GM23338 (cell line): ENCODE data around the gene KIFBP. TPM values are rescaled to one million over a fixed set of nuclear protein-coding genes. Genes with fewer than 3 reads are reported as not detected.
A peak's percentile ranks its signal among the peaks of the same experiment; 100 is the strongest.
"Not testable (repeated sequence)": the region's sequence is repeated elsewhere in the genome, so short reads cannot be mapped to it uniquely, and the experiment has no call there.

Experiments
- ATAC-seq: fragments of 200-7000 bp; cut with Tn5 transposase; 3 replicates; pipeline ENCODE4 v1.9.1; 2020
- DNase-seq: peaks from one replicate; pipeline ENCODE4 v3.0.0-alpha.2; 2015; ENCODE audit warnings: low spot score
- H2AFZ ChIP-seq: fragments of 200-600 bp; sonication (generic); 2 replicates; pipeline ENCODE4 v1.8.0; 2016; ENCODE audit warnings: antibody characterized with exemption, mild to moderate bottlenecking, moderate library complexity
- H3F3A ChIP-seq: fragments of 200-600 bp; sonication (generic); replicated peaks from 2 replicates; pipeline ENCODE4 v1.8.0; 2017; ENCODE audit warnings: antibody characterized with exemption, mixed run types, low read depth
- H3K27ac ChIP-seq: fragments of 200-600 bp; sonication (generic); 2 replicates; pipeline ENCODE4 v1.6.1; 2016; ENCODE audit warnings: low read depth
- H3K27me3 ChIP-seq: fragments of 200-600 bp; sonication (generic); 2 replicates; pipeline ENCODE4 v1.8.0; 2016; ENCODE audit warnings: mild to moderate bottlenecking, mixed run types, moderate library complexity; ENCODE audit not compliant: insufficient read depth
- H3K36me3 ChIP-seq: fragments of 200-600 bp; sonication (generic); 2 replicates; pipeline ENCODE4 v1.8.0; 2016; ENCODE audit warnings: mild to moderate bottlenecking; ENCODE audit not compliant: insufficient read depth
- H3K4me1 ChIP-seq: fragments of 200-600 bp; sonication (generic); 2 replicates; pipeline ENCODE4 v1.8.0; 2016; ENCODE audit warnings: mild to moderate bottlenecking, moderate library complexity; ENCODE audit not compliant: insufficient read depth
- H3K4me2 ChIP-seq: fragments of 200-600 bp; sonication (generic); 2 replicates; pipeline ENCODE4 v1.7.1; 2017; ENCODE audit warnings: mixed run types
- H3K4me3 ChIP-seq: fragments of 200-600 bp; sonication (generic); 2 replicates; pipeline ENCODE4 v1.6.1; 2016; ENCODE audit warnings: mixed run types
- H3K79me2 ChIP-seq: fragments of 200-600 bp; sonication (generic); replicated peaks from 2 replicates; pipeline ENCODE4 v1.8.0; 2017; ENCODE audit warnings: mild to moderate bottlenecking; ENCODE audit not compliant: insufficient read depth
- H3K9me2 ChIP-seq: fragments of 200-600 bp; sonication (generic); 2 replicates; pipeline ENCODE4 v1.8.0; 2017; ENCODE audit not compliant: insufficient read depth
- H4K20me1 ChIP-seq: fragments of 200-600 bp; sonication (generic); replicated peaks from 2 replicates; pipeline ENCODE4 v1.8.0; 2017; ENCODE audit warnings: mild to moderate bottlenecking; ENCODE audit not compliant: insufficient read depth
- H3K27ac Mint-ChIP-seq: 2 replicates; pipeline ENCODE4 v1.8.0; 2020; ENCODE audit warnings: inconsistent platforms, mild to moderate bottlenecking, moderate library complexity, mixed read lengths
- H3K27me3 Mint-ChIP-seq: 3 replicates; pipeline ENCODE4 v1.8.0; 2022; ENCODE audit warnings: low read depth, mild to moderate bottlenecking, moderate library complexity, mixed read lengths, inconsistent platforms; ENCODE audit not compliant: insufficient read depth, poor library complexity
- H3K36me3 Mint-ChIP-seq: 3 replicates; pipeline ENCODE4 v1.8.0; 2021; ENCODE audit warnings: low read depth, mild to moderate bottlenecking, inconsistent platforms, moderate library complexity, mixed read lengths
- H3K4me1 Mint-ChIP-seq: 3 replicates; pipeline ENCODE4 v1.8.0; 2020; ENCODE audit warnings: mild to moderate bottlenecking, inconsistent platforms, mixed read lengths
- H3K4me3 Mint-ChIP-seq: 3 replicates; pipeline ENCODE4 v1.8.0; 2021; ENCODE audit warnings: moderate library complexity, mild to moderate bottlenecking, inconsistent platforms, mixed read lengths
- H3K9me3 Mint-ChIP-seq: 3 replicates; pipeline ENCODE4 v1.8.0; 2020; ENCODE audit warnings: moderate library complexity, mild to moderate bottlenecking, inconsistent platforms, mixed read lengths
- CTCF ChIP-seq, 2 experiments: fragments of 200-600 bp in 1 of 2; sonication (generic) in 1 of 2; conservative IDR thresholded peaks; 2 replicates each; pipeline versions ENCODE4 v1.5.1 to v1.6.1; 2016 to 2017; ENCODE audit warnings: antibody characterized with exemption in 2 of 2, low read depth in 2 of 2, mild to moderate bottlenecking in 2 of 2, moderate library complexity in 1 of 2
- ETS1 ChIP-seq: IDR thresholded peaks from 2 replicates; pipeline ENCODE4 v1.6.1; 2016; ENCODE audit warnings: antibody characterized with exemption
- EZH2 ChIP-seq: fragments of 200-600 bp; sonication (generic); IDR thresholded peaks from one replicate; pipeline ENCODE4 v1.8.0; 2017; ENCODE audit warnings: antibody characterized with exemption, mild to moderate bottlenecking, low read depth; ENCODE audit not compliant: unreplicated experiment
- EZH2phosphoT487 ChIP-seq: fragments of 200-600 bp; sonication (generic); IDR thresholded peaks from one replicate; pipeline ENCODE4 v1.8.1; 2018; ENCODE audit warnings: antibody characterized with exemption; ENCODE audit not compliant: unreplicated experiment
- POLR2AphosphoS5 ChIP-seq: IDR thresholded peaks from 2 replicates; pipeline ENCODE4 v1.6.1; 2016; ENCODE audit warnings: antibody characterized with exemption, low read depth
- REST ChIP-seq: IDR thresholded peaks from one replicate; pipeline ENCODE4 v1.6.1; 2018; ENCODE audit warnings: antibody characterized with exemption; ENCODE audit not compliant: unreplicated experiment
- polyA plus RNA-seq: library from polyadenylated mRNA; unstranded; fragments of >200 nt; fragmentation: Nextera tagmentation; extraction: Ambion mirVana; gene quantifications from 2 replicates; pipeline ENCODE4 v1.2.1, GENCODE V29; 2016
- total RNA-seq: library from RNA; depleted of rRNA; stranded (reverse); fragments of >200 nt; shearing (Covaris generic); gene quantifications from 2 replicates; pipeline ENCODE4 v1.2.3, GENCODE V29; 2014

The KIFBP gene
- total and polyA plus RNA-seq, 2 experiments from 2014 or later: 24.5 to 39.8 TPM

GRCh38 chr10:68940917-68941316, 47.7 kb upstream of the KIFBP start:
- not testable (repeated sequence) for H3K4me2 ChIP-seq, H3K9me3 Mint-ChIP-seq, H3K4me3 Mint-ChIP-seq, H3K4me1 ChIP-seq, H3K27ac Mint-ChIP-seq, H3K27me3 Mint-ChIP-seq, H3K27ac ChIP-seq, H3K4me3 ChIP-seq, ATAC-seq, H4K20me1 ChIP-seq, H3K9me2 ChIP-seq, H3K27me3 ChIP-seq, H3F3A ChIP-seq, H3K4me1 Mint-ChIP-seq, H3K79me2 ChIP-seq, DNase-seq, H2AFZ ChIP-seq
- peaks cover 37% of the 10 kb centered on the region for H3K36me3 Mint-ChIP-seq
- peaks cover 18% of the 10 kb centered on the region for H3K36me3 ChIP-seq

GRCh38 chr10:68950598-68950997, 38.0 kb upstream of the KIFBP start:
- no peaks in the 10 kb centered on the region for H3K9me3 Mint-ChIP-seq
- Histone ChIP-seq H2AFZ (no peak overlapping the region), H3K4me3 (no peak overlapping the region), H3K27me3 (no peaks in the 10 kb centered on the region), H3K4me2 (no peak overlapping the region), H3K9me2 (no peaks in the 10 kb centered on the region), H4K20me1 (no peaks in the 10 kb centered on the region; the same call in 1 of the 2 replicates), H3F3A (peaks cover 3% of the 10 kb centered on the region; the same call in 1 of the 2 replicates), H3K4me1 (no peaks in the 10 kb centered on the region), H3K27ac (no peak overlapping the region), H3K36me3 (peaks cover 15% of the 10 kb centered on the region), H3K79me2 (peaks cover 10% of the 10 kb centered on the region; the same call in 1 of the 2 replicates)
- H3K27ac Mint-ChIP-seq: no peak overlapping the region
- H3K36me3 Mint-ChIP-seq: peaks cover 16% of the 10 kb centered on the region
- peaks cover 1% of the 10 kb centered on the region for H3K27me3 Mint-ChIP-seq
- DNase-seq: no peak
- TF ChIP-seq EZH2 (no peak), EZH2phosphoT487 (no peak), POLR2AphosphoS5 (no peak), CTCF (conservative IDR thresholded peaks at IDR 0.05; ENCODE audit: low read depth in 2 of 2) (no peak)
- ATAC-seq: no peak
- no peak overlapping the region for H3K4me3 Mint-ChIP-seq
- H3K4me1 Mint-ChIP-seq: no peaks in the 10 kb centered on the region

GRCh38 chr10:68954904-68955303, 33.7 kb upstream of the KIFBP start:
- no peaks in the 10 kb centered on the region for H3K4me1 ChIP-seq
- DNase-seq: no peak
- H3K4me3 ChIP-seq: peak overlapping the region; percentile 72
- Mint-ChIP-seq H3K9me3 (peaks cover 3% of the 10 kb centered on the region; the same call in 2 of the 3 replicates), H3K27me3 (peaks cover 10% of the 10 kb centered on the region), H3K36me3 (peaks cover 31% of the 10 kb centered on the region), H3K4me1 (peaks cover 9% of the 10 kb centered on the region; the same call in 2 of the 3 replicates), H3K27ac (peak overlapping the region; percentile 35; the same call in 1 of the 2 replicates), H3K4me3 (peak overlapping the region; percentile 98)
- no peak overlapping the region for H3K27ac ChIP-seq
- no peaks in the 10 kb centered on the region for H3K27me3 ChIP-seq
- peaks cover 3% of the 10 kb centered on the region; the same call in 1 of the 2 replicates for H3F3A ChIP-seq
- no peaks in the 10 kb centered on the region for H3K9me2 ChIP-seq
- peak overlapping the region; percentile 82 for H3K4me2 ChIP-seq
- H3K36me3 ChIP-seq: peaks cover 11% of the 10 kb centered on the region; the same call in 1 of the 2 replicates
- no peak for ATAC-seq
- peaks cover 12% of the 10 kb centered on the region for H4K20me1 ChIP-seq
- peaks cover 51% of the 10 kb centered on the region for H3K79me2 ChIP-seq
- no peak overlapping the region for H2AFZ ChIP-seq
- no peak for TF ChIP-seq REST
- TF ChIP-seq ETS1: no peak
